NB4 (cell line): ENCODE results near the gene ZNF71.

ENCODE experiments used
- DNase-seq: peaks from one replicate; pipeline ENCODE4 v3.0.0; 2010; ENCODE audit warnings: low read depth
- H3K4me3 ChIP-seq: one replicate; pipeline ENCODE4 v1.5.1; 2011; ENCODE audit warnings: mild to moderate bottlenecking, low read depth, low read length, moderate library complexity
- MAX ChIP-seq: IDR thresholded peaks from 2 replicates; pipeline ENCODE4 v1.6.1; 2011; ENCODE audit warnings: low read depth, low read length
- MYC ChIP-seq: IDR thresholded peaks from 2 replicates; pipeline ENCODE4 v1.6.1; 2011; ENCODE audit warnings: low read depth, low read length
- POLR2A ChIP-seq: IDR thresholded peaks from 2 replicates; pipeline ENCODE4 v1.6.1; 2011; ENCODE audit warnings: mild to moderate bottlenecking; ENCODE audit not compliant: insufficient read length; ENCODE audit errors: extremely low read depth
- TF ChIP-seq, protein P1 (sequence below): IDR thresholded peaks from one replicate; pipeline ENCODE4 v1.5.1; 2012; ENCODE audit warnings: low read depth, low read length

Gene ZNF71

DNA sequence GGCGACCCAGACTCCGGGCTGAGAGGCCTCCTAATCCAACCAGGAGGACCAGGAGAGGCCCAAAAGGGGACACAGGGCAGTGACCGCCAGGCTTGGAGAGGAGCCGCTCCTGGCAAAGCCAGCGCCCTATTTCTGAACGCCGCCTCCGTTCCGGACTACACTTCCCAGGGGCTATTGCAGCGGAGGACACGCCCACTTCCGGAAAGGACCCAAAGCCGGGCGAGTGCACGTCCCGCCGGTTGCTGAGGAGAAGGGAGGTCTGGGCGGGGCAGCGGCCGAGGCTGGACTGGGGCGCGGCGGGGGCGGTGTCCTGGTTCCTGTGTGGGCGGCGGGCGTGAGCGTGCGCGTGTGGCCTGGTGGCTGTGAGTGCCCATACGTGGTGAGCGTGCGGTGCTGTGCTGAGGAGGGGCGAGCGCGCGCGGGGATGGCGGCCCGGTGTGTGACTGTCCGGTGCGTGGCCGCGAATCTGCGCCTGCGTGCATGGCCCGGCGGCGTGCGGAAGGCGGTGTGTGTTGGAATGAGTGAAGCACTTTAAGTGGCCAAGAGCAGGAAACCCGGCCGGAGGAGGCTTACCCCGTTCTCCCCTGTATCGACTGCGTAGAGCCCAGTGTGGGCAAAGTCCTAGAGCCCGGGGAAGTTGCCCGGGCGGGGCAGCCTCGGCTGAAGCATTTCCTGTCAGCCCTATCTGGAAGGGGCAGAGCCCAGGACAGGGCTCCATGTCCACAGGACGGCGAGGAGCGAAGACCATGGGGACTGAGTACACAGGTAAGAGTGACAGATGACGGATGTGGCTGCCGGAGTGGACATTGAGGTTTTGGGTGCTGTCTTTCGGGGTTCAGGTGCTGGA is 27.6 kb upstream of the ZNF71 start, which contains the start of gene ZNF470:
TSS of gene ZNF470 (plus strand) at position 195 of the 847 bp plus-strand sequence. CDS start 2,844 bp downstream, outside the sequence.
- TF ChIP-seq MAX = no peak
- no peak for TF ChIP-seq POLR2A
- TF ChIP-seq, protein P1, sequence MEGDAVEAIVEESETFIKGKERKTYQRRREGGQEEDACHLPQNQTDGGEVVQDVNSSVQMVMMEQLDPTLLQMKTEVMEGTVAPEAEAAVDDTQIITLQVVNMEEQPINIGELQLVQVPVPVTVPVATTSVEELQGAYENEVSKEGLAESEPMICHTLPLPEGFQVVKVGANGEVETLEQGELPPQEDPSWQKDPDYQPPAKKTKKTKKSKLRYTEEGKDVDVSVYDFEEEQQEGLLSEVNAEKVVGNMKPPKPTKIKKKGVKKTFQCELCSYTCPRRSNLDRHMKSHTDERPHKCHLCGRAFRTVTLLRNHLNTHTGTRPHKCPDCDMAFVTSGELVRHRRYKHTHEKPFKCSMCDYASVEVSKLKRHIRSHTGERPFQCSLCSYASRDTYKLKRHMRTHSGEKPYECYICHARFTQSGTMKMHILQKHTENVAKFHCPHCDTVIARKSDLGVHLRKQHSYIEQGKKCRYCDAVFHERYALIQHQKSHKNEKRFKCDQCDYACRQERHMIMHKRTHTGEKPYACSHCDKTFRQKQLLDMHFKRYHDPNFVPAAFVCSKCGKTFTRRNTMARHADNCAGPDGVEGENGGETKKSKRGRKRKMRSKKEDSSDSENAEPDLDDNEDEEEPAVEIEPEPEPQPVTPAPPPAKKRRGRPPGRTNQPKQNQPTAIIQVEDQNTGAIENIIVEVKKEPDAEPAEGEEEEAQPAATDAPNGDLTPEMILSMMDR = no peak
- TF ChIP-seq MYC = no peak
- H3K4me3 ChIP-seq = peak within 1 kb of the TSS; percentile 62
- peak; percentile 88 for DNase-seq

DNA sequence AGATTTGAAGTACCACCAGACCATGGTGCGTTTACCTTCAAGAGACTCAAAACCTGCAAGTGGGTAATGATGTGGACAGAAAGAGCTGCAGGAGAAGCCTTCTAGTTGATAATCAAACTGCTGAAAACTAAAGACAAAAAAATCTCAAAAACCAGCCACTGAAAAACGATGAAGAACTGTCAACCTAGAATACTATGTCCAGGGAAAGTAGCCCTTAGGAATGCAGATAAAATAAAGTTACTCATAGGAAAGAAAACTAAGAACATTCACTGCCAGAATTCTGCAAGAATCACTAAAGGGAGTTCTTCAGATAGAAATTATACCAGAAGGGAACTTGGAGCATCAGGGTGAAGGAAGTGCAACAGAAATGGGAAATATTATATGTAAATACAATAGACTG is 22.5 kb upstream of the ZNF71 start:
- no peak overlapping the region for H3K4me3 ChIP-seq
- TF ChIP-seq POLR2A (no peak), MAX (no peak), MYC (no peak)
- TF ChIP-seq, protein P1 = no peak
- DNase-seq = no peak

DNA sequence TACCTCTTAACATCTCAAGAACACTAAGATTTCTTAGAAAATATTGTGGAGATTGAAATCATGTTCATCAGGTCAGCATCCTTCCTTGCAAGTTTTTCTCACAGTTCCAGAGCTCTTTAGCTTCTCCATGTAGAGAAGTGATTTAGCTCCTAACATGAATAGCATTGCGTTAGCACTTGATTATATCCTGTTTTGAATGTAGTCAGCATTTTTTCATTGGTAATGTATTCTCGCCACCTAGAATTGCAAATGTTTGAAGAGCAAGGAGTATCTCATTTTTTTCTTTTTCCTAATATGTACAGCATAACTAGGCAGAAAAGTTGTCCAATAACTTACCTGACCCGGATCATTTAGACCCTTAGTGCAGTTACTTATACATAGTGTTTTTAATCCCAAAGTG is 21.2 kb upstream of the ZNF71 start:
- DNase-seq = no peak
- TF ChIP-seq POLR2A (no peak), MYC (no peak), MAX (no peak)
- TF ChIP-seq, protein P1 = no peak

GRCh38 chr19:56577719-56578602 is 17.1 kb upstream of the ZNF71 start:
- TF ChIP-seq MAX (no peak), MYC (no peak), POLR2A (no peak)
- TF ChIP-seq, protein P1 = no peak
- no peak for DNase-seq
- no peak overlapping the region for H3K4me3 ChIP-seq

More for the DNA sequence above, 21.2 kb upstream of the ZNF71 start:
- no peak overlapping the region for H3K4me3 ChIP-seq

GRCh38 chr19:56594446-56594782 is 688 bp upstream of the ZNF71 start:
- no peak for TF ChIP-seq POLR2A
- TF ChIP-seq MAX = no peak
- TF ChIP-seq MYC = no peak
- no peak overlapping the region for H3K4me3 ChIP-seq
- no peak for DNase-seq

DNA sequence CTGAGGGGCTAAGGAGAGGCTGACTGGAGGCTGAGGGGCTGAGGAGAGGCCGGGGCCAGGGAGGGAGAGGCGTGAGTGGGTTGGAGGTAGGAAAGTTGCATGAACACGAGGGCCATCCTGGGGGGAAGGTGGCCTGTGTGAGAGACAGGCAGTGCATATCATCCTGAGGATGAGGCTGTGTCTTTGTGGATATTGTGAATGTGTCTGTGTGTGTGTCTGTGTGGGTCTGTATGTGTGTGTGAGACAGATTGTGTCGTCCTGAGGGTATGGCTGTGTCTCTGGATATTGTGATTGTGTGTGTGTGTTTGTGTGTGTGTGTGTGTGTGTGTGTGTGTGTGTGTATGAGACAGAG is 422 bp downstream of the ZNF71 start:
- no peak for DNase-seq
- TF ChIP-seq POLR2A = no peak
- TF ChIP-seq, protein P1 = no peak
- no peak for TF ChIP-seq MYC
- no peak for TF ChIP-seq MAX
- H3K4me3 ChIP-seq = peak overlapping the region; percentile 72
